Ishikawa (cell line): Measurements from ENCODE around the gene SRC.

Experiments
- CEBPB ChIP-seq: IDR thresholded peaks from 2 replicates; pipeline ENCODE4 v1.6.1; 2012
- CREB1 ChIP-seq: IDR thresholded peaks from 2 replicates; pipeline ENCODE4 v1.6.1; 2012; ENCODE audit warnings: low read depth
- EGR1 ChIP-seq: IDR thresholded peaks from 2 replicates; pipeline ENCODE4 v1.6.1; 2012
- EP300 ChIP-seq: IDR thresholded peaks from 2 replicates; pipeline ENCODE4 v1.6.1; 2012; ENCODE audit warnings: borderline replicate concordance
- FOXM1 ChIP-seq: IDR thresholded peaks from 2 replicates; pipeline ENCODE4 v1.6.1; 2012; ENCODE audit warnings: low read depth, borderline replicate concordance
- NFIC ChIP-seq: IDR thresholded peaks from 2 replicates; pipeline ENCODE4 v1.6.1; 2012
- RAD21 ChIP-seq: IDR thresholded peaks from 2 replicates; pipeline ENCODE4 v1.6.1; 2012; ENCODE audit warnings: low read depth
- TAF1 ChIP-seq: IDR thresholded peaks from 2 replicates; pipeline ENCODE4 v1.6.1; 2012; ENCODE audit warnings: low read depth, mild to moderate bottlenecking
- TCF12 ChIP-seq: IDR thresholded peaks from 2 replicates; pipeline ENCODE4 v1.6.1; 2012; ENCODE audit warnings: low read depth
- TEAD4 ChIP-seq: IDR thresholded peaks from 2 replicates; pipeline ENCODE4 v1.6.1; 2012
- YY1 ChIP-seq: IDR thresholded peaks from 2 replicates; pipeline ENCODE4 v1.6.1; 2012; ENCODE audit warnings: low read depth
- ZBTB7A ChIP-seq: IDR thresholded peaks from 2 replicates; pipeline ENCODE4 v1.6.1; 2012; ENCODE audit warnings: low read depth
- TF ChIP-seq, protein P1 (sequence below): IDR thresholded peaks from 2 replicates; pipeline ENCODE4 v1.6.1; 2012
- TF ChIP-seq, protein P2 (sequence below): IDR thresholded peaks from 2 replicates; pipeline ENCODE4 v1.6.1; 2012; ENCODE audit warnings: low read depth, mild to moderate bottlenecking
- TF ChIP-seq, protein P3 (sequence below): IDR thresholded peaks from 2 replicates; pipeline ENCODE4 v1.6.1; 2012

Gene SRC

DNA sequence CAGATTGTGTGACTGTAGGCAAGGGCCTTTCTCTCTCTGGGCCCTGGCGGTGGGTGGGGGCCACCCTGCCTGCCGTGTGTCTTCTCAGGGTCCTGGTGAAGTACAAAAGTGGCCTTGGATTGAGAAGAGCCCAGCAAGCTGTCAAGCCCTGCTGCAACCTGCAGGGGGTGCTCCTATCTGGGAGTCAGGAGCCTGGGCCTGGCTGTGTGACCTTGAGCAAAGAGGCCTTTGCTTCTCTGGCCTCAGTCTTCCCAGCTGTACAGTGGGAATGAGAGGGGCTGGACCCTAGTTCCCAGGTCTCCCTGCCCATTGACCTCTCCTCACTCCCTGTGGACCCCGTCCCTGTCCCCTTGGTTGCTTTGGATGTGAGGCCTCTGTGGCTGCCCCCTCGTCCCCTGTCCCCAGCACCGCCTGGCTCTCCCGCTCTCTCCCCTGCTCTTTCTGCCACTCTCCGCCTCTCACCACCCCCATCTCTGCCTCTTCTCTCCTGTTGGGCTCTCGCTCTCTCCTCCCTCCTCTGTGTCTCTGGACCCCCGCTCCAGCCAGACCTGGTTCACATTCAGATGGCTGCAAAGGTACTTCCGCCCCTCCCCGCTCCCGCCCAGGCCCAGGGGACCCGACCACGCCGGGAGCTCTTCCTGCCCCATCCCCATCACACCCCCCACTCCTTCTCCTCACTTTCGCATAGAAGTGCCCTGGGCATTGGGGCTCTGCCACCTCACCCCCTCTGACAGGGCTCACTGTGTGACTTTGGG, 46.7 kb downstream of the SRC start:
- TF ChIP-seq, protein P1, sequence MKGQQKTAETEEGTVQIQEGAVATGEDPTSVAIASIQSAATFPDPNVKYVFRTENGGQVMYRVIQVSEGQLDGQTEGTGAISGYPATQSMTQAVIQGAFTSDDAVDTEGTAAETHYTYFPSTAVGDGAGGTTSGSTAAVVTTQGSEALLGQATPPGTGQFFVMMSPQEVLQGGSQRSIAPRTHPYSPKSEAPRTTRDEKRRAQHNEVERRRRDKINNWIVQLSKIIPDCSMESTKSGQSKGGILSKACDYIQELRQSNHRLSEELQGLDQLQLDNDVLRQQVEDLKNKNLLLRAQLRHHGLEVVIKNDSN = no peak
- TF ChIP-seq YY1 = no peak
- peak; percentile 44; the same call in 1 of the 2 replicates for TF ChIP-seq RAD21

DNA sequence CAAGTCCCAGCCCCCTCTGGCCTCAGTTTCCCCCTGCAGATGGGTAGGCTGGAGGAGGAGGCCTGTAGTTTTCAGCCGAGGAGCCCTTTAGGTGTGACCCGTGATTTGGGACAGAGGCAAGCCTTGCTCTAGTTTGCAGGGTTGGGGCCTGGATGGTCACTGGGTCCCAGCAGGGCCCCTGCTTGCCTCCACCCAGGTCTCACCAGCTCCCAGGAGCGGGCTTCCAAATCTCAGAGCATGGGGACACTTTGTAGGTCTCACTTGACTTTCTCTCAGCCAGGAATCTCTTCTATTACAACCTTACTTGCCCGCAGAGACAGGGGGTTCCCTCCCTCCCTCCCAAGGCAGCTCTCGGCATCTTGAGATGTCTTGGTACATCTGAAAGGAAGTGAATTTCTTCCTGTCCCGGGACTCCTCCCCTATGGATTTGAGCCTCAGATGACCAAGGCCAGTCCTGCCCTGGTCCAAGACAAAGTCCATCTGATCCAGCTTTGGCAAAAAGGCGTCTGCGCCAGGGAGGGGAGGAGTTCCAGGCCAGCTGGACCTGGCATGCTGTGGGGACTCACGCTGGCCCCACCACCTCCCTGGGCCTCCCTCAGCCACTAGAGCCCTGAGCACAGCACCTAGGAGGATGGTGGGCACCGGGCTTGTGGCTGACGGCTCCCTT, 47.4 kb downstream of the SRC start:
- TF ChIP-seq NFIC (no peak), TCF12 (no peak), FOXM1 (no peak), YY1 (no peak), TEAD4 (no peak), EP300 (no peak)
- TF ChIP-seq, protein P2, sequence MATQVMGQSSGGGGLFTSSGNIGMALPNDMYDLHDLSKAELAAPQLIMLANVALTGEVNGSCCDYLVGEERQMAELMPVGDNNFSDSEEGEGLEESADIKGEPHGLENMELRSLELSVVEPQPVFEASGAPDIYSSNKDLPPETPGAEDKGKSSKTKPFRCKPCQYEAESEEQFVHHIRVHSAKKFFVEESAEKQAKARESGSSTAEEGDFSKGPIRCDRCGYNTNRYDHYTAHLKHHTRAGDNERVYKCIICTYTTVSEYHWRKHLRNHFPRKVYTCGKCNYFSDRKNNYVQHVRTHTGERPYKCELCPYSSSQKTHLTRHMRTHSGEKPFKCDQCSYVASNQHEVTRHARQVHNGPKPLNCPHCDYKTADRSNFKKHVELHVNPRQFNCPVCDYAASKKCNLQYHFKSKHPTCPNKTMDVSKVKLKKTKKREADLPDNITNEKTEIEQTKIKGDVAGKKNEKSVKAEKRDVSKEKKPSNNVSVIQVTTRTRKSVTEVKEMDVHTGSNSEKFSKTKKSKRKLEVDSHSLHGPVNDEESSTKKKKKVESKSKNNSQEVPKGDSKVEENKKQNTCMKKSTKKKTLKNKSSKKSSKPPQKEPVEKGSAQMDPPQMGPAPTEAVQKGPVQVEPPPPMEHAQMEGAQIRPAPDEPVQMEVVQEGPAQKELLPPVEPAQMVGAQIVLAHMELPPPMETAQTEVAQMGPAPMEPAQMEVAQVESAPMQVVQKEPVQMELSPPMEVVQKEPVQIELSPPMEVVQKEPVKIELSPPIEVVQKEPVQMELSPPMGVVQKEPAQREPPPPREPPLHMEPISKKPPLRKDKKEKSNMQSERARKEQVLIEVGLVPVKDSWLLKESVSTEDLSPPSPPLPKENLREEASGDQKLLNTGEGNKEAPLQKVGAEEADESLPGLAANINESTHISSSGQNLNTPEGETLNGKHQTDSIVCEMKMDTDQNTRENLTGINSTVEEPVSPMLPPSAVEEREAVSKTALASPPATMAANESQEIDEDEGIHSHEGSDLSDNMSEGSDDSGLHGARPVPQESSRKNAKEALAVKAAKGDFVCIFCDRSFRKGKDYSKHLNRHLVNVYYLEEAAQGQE = no peak
- TF ChIP-seq, protein P3, sequence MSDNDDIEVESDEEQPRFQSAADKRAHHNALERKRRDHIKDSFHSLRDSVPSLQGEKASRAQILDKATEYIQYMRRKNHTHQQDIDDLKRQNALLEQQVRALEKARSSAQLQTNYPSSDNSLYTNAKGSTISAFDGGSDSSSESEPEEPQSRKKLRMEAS = no peak

DNA sequence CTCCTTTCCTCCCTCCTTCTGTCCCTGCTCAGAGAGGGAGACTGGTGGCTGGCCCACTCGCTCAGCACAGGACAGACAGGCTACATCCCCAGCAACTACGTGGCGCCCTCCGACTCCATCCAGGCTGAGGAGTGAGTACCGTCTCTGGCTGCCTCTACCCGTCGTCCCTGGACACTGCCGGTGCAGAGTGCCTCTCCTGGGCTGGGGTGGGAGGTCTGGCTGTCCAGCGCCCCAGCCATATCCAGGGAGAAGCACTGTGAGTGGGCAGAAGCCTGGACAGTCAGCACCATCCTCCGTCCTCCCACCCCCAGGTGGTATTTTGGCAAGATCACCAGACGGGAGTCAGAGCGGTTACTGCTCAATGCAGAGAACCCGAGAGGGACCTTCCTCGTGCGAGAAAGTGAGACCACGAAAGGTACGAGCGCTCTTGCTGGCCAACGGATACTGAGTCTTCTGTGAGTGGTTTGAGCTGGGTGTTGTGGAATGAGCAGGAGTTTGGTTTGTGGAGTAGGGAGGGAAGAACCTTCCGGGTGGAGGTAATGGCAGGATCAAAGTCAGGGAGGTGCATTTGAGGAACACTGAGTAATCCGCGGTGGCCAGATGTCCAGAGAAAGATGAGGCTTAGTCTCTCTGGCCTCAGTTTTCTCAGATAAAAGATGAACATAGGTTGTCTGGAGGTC, 48.1 kb downstream of the SRC start:
- TF ChIP-seq CREB1 (no peak), EP300 (no peak), TEAD4 (no peak), TCF12 (no peak), RAD21 (no peak)
- TF ChIP-seq, protein P3 = no peak
- TF ChIP-seq, protein P2 = no peak

DNA sequence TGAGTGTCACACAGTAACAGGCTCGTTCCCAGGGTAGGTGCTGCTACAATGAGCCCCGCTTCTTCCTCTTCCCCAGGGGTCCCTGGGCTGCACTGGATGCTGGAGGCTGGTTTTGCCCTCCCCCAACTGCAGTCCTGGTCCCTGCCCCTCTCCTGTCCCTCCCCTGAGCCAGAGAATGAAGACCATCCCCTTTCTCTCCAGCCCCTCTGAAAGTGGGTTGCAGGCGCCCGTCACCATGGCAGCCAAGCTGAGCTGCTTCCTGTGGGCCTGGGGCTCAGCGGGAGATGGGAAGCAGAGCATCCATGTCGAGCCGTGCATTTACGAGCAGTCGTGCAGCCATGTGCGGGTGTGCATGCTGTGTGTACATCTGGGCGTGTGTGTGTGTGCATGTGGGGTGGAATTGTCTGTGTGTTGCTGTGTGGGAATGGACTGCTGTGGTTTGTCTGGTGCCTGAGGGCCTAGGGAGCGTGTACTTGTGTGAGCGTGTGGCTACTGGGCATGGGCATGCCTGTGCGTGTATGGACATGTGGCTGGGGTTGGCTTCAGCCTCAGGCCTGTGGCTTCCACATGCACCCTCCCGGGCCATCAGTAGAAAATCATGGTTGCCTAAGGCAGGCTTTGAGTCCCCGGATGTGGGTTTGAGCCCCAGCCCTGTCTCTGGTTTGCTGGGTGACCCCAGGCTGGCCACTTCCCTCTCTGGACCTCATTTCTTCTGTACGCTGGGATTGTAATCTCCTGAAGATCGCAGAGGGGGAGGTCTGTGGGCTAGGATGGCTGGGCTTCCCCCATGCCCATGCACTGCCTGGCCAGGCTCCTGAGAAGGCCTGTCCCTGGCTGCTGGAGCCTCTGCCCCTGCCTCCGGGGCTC, 48.8 kb downstream of the SRC start:
- TF ChIP-seq CEBPB = no peak
- no peak for TF ChIP-seq CREB1
- TF ChIP-seq RAD21 = no peak
- TF ChIP-seq, protein P2 = no peak
- TF ChIP-seq EP300 = no peak
- no peak for TF ChIP-seq TEAD4
- TF ChIP-seq, protein P1 = no peak
- TF ChIP-seq FOXM1 = no peak
- TF ChIP-seq TAF1 = no peak
- TF ChIP-seq TCF12 = no peak
- TF ChIP-seq EGR1 = no peak
- no peak for TF ChIP-seq ZBTB7A
- TF ChIP-seq, protein P3 = no peak
- no peak for TF ChIP-seq NFIC
- TF ChIP-seq YY1 = no peak
